MCF 10A (cell line): ENCODE measurements around the gene NIPAL1. TPM values are rescaled to one million over a fixed set of nuclear protein-coding genes. Genes with fewer than 3 reads are reported as not detected.

Source experiments
- BruUV-seq: library from RNA; stranded (reverse); fragments of 400-500 nt; replicated peaks from 2 replicates; lab custom pipeline; 2021; lab: Mats Ljungman, UMichigan
- CTCF ChIA-PET: fragments of 300-600 bp; sonication (Branson Sonifier 250); formaldehyde crosslinking; extraction: SDS; loops from one replicate; lab custom pipeline; 2021; ENCODE audit warnings: antibody characterized with exemption, inconsistent platforms; lab: Yijun Ruan, JAX
- POLR2A ChIA-PET: fragments of 300-600, 350-650 bp; sonication (Branson Sonifier 250); formaldehyde crosslinking; extraction: SDS; loops from one replicate; lab custom pipeline; 2020; ENCODE audit warnings: antibody characterized with exemption, inconsistent platforms; lab: Yijun Ruan, JAX
- DNase-seq: peaks from one replicate; pipeline ENCODE4 v3.0.0-alpha.2; 2018; ENCODE audit not compliant: unreplicated experiment
- H3K27ac Mint-ChIP-seq: one replicate; pipeline ENCODE4 v1.8.0; 2022; ENCODE audit warnings: mild to moderate bottlenecking, low read depth, mixed read lengths; ENCODE audit not compliant: unreplicated experiment
- H3K27me3 Mint-ChIP-seq: one replicate; pipeline ENCODE4 v1.8.0; 2022; ENCODE audit warnings: mixed read lengths; ENCODE audit not compliant: insufficient read depth, unreplicated experiment
- H3K36me3 Mint-ChIP-seq: one replicate; pipeline ENCODE4 v1.8.0; 2022; ENCODE audit warnings: mild to moderate bottlenecking, moderate library complexity, mixed read lengths; ENCODE audit not compliant: insufficient read depth, unreplicated experiment
- H3K4me1 Mint-ChIP-seq: one replicate; pipeline ENCODE4 v1.8.0; 2022; ENCODE audit warnings: mixed read lengths; ENCODE audit not compliant: insufficient read depth, unreplicated experiment
- H3K4me3 Mint-ChIP-seq: one replicate; pipeline ENCODE4 v1.8.0; 2022; ENCODE audit warnings: mild to moderate bottlenecking, moderate library complexity, mixed read lengths; ENCODE audit not compliant: unreplicated experiment
- H3K9me3 Mint-ChIP-seq: one replicate; pipeline ENCODE4 v1.8.0; 2022; ENCODE audit warnings: mixed read lengths; ENCODE audit not compliant: unreplicated experiment
- intact Hi-C: fragments of 100-400 bp; cut with micrococcal nuclease; formaldehyde crosslinking; loops from 2 replicates; pipeline ENCODE4 v1.14.1; 2022
- total RNA-seq: library from RNA; stranded (reverse); gene quantifications from 2 replicates; pipeline ENCODE4 v1.2.3, GENCODE V29; 2022
- TF ChIP-seq, protein P1 (sequence below): fragments of 200-600 bp; IDR thresholded peaks from one replicate; pipeline ENCODE4 v1.8.0; 2022; ENCODE audit warnings: antibody characterized with exemption, mild to moderate bottlenecking; ENCODE audit not compliant: unreplicated experiment

Gene NIPAL1
- total RNA-seq, 1 experiment from 2014 or later, result 10.0 TPM

DNA sequence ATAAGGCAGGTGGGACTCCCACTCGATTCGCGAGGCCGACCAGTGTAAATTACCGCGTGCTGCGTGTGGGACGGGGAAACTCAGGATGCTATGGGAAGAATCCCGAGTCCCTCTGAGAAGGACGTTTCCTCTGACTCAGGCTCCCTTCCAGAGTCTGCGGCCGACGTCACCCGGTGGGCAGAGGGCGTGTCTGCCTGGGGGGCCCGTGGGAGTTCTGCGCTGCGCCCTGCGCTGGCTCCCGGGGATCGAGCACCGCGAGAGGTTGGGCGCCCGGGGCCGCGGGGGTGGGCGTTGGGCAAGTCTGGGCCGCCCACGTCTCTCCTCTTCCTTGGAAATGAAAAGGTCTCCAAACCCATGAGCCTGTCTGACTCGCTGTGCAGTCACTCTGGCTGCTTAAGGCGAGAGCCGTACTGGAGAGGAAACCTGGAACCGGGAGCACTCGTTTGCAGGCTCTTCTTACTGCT, 568 bp downstream of the NIPAL1 start:
- H3K36me3 Mint-ChIP-seq, result no peaks in the 10 kb centered on the region
- peak; percentile 83 for DNase-seq
- CTCF ChIA-PET, result interaction anchor here (0.9 to 3.8 kb wide), 4 partner anchors 13 to 84 kb away, joined by 3 to 22 read pairs (median 16); no protein-coding TSS in a partner anchor
- no peaks in the 10 kb centered on the region for H3K9me3 Mint-ChIP-seq
- H3K4me1 Mint-ChIP-seq, result peaks cover 5% of the 10 kb centered on the region
- TF ChIP-seq, protein P1, sequence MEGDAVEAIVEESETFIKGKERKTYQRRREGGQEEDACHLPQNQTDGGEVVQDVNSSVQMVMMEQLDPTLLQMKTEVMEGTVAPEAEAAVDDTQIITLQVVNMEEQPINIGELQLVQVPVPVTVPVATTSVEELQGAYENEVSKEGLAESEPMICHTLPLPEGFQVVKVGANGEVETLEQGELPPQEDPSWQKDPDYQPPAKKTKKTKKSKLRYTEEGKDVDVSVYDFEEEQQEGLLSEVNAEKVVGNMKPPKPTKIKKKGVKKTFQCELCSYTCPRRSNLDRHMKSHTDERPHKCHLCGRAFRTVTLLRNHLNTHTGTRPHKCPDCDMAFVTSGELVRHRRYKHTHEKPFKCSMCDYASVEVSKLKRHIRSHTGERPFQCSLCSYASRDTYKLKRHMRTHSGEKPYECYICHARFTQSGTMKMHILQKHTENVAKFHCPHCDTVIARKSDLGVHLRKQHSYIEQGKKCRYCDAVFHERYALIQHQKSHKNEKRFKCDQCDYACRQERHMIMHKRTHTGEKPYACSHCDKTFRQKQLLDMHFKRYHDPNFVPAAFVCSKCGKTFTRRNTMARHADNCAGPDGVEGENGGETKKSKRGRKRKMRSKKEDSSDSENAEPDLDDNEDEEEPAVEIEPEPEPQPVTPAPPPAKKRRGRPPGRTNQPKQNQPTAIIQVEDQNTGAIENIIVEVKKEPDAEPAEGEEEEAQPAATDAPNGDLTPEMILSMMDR, result no peak
- H3K27me3 Mint-ChIP-seq, result no peaks in the 10 kb centered on the region
- peak overlapping the region; percentile 86 for H3K4me3 Mint-ChIP-seq
- peak overlapping the region; percentile 63 for H3K27ac Mint-ChIP-seq
- intact Hi-C loops, result no loop called here
- POLR2A ChIA-PET, result interaction anchor here (1.7 kb wide), 1 partner anchor 11 kb away, joined by 7 read pairs; no protein-coding TSS in a partner anchor
- TSS peak; percentile 65 for BruUV-seq

DNA sequence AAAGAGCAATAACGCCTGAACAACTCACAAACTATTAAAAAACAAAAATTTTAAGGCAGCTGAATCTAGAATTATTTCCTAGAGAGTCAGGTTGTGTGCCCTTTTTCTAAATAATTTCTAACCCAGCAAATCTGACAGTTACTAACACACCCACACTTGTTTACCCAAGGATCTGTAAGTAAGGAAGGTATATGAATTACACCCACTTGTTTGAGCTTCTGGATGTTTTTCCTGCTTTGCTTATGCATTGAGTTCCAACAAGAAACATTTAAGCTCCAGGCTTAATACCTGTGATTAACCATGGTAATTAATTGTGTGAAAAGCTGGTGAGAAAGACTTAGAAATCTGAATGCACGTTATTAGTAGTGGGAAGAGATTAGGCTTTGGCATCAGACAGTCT, 1.5 kb downstream of the NIPAL1 start:
- H3K4me1 Mint-ChIP-seq, result peaks cover 5% of the 10 kb centered on the region
- no peak overlapping the region for H3K4me3 Mint-ChIP-seq
- H3K36me3 Mint-ChIP-seq, result no peaks in the 10 kb centered on the region
- intact Hi-C loops, result no loop called here
- H3K27ac Mint-ChIP-seq, result no peak overlapping the region
- ChIA-PET CTCF (interaction anchor here (0.5 to 3.8 kb wide), 11 partner anchors 8 to 453 kb away, joined by 3 to 22 read pairs (median 4); no protein-coding TSS in a partner anchor), POLR2A (interaction anchor here (0.9 to 1.7 kb wide), 4 partner anchors 10 to 104 kb away, joined by 3 to 8 read pairs (median 5); partner anchors contain the start of gene NFXL1)
- no peaks in the 10 kb centered on the region for H3K27me3 Mint-ChIP-seq
- BruUV-seq, result no TSS peak
- DNase-seq, result no peak
- no peaks in the 10 kb centered on the region for H3K9me3 Mint-ChIP-seq
- TF ChIP-seq, protein P1, result no peak

DNA sequence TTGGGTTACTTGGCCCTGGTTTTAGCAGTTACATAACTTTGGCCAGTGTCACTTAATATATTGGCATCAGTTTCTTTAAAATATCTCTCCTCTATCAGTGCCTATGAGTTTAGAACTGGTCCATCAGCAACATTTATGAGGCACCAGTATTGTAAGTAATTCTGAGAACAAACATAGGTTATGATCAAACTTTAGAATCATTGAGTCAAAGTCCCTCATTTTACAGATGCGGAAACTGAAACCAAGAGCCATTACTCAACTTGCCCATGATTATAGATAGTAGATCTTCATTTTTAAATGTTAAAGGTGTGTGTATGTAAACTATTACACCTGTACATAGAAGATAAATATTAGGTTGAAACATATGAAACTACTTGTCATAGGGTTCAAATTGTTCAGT, 4.5 kb downstream of the NIPAL1 start:
- POLR2A ChIA-PET, result no interaction called here
- Mint-ChIP-seq H3K27me3 (no peaks in the 10 kb centered on the region), H3K27ac (no peak overlapping the region), H3K4me1 (peaks cover 5% of the 10 kb centered on the region), H3K9me3 (no peaks in the 10 kb centered on the region), H3K4me3 (no peak overlapping the region), H3K36me3 (peaks cover 15% of the 10 kb centered on the region)
- no TSS peak for BruUV-seq
- no peak for DNase-seq
- CTCF ChIA-PET, result no interaction called here
- intact Hi-C loops, result no loop called here
- TF ChIP-seq, protein P1, result no peak

DNA sequence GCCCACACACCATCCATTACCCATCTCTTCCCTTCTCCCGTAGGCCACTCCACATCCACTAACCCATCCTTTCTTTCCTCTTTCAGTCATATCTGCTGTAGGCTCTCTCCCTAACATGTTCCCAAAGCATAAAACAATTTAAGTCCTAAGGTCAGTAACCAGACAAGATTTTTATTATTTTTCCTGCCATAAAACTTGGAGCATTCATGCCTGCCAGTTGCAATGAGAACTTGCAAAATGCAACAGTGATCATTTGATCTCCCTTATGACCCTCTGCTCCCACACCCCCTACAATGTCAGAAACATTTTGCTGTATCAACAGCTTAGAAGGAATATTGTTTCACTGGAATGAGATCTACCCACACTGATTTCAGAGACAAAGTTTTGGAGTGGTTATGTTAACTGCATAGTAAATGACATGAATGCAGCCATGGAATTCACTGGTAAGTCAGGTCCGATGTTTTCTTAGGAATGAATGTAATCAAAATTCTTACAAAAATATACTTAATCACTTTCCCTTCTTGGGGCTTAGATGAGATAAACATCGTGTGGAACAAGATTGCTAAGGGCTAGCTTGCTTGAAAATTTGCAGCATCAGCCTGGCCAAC, 5.7 kb downstream of the NIPAL1 start:
- peaks cover 17% of the 10 kb centered on the region for H3K36me3 Mint-ChIP-seq
- H3K4me1 Mint-ChIP-seq, result peaks cover 3% of the 10 kb centered on the region
- TF ChIP-seq, protein P1, result no peak
- intact Hi-C loops, result no loop called here
- ChIA-PET CTCF (no interaction called here), POLR2A (no interaction called here)
- H3K27me3 Mint-ChIP-seq, result no peaks in the 10 kb centered on the region
- H3K4me3 Mint-ChIP-seq, result no peak overlapping the region
- no TSS peak for BruUV-seq
- H3K9me3 Mint-ChIP-seq, result no peaks in the 10 kb centered on the region
- no peak for DNase-seq
- H3K27ac Mint-ChIP-seq, result no peak overlapping the region
